Subcutaneous abdominal adipose tissue (tissue), 5 donors: ENCODE data around the gene IWS1.
"Not testable (repeated sequence)": the region's sequence is repeated elsewhere in the genome, so short reads cannot be mapped to it uniquely, and the experiment has no call there.

Experiments
- H3K27ac ChIP-seq: one replicate; pipeline ENCODE4 v1.7.0; 2013; ENCODE audit warnings: low read depth, mild to moderate bottlenecking, inconsistent platforms, low read length, moderate library complexity
- H3K27me3 ChIP-seq, 5 donors: one replicate each; pipeline ENCODE4 v1.7.0; 2013; ENCODE audit warnings: low read length in 5 of 5, inconsistent platforms in 1 of 5; ENCODE audit not compliant: control insufficient read depth in 5 of 5, insufficient read depth in 4 of 5
- H3K36me3 ChIP-seq, 5 donors: one replicate each; pipeline ENCODE4 v1.7.0; 2013; ENCODE audit warnings: low read length in 5 of 5; ENCODE audit not compliant: control insufficient read depth in 5 of 5, insufficient read depth in 5 of 5
- H3K4me1 ChIP-seq, 5 donors: one replicate each; pipeline ENCODE4 v1.7.0; 2013; ENCODE audit warnings: low read length in 5 of 5, mild to moderate bottlenecking in 3 of 5, moderate library complexity in 1 of 5; ENCODE audit not compliant: control insufficient read depth in 5 of 5, insufficient read depth in 5 of 5
- H3K4me3 ChIP-seq, 5 donors: one replicate each; pipeline ENCODE4 v1.7.0; 2013; ENCODE audit warnings: low read length in 5 of 5, low read depth in 1 of 5
- H3K9ac ChIP-seq, 5 donors: one replicate each; pipeline ENCODE4 v1.7.0; 2013; ENCODE audit warnings: low read length in 5 of 5, mild to moderate bottlenecking in 4 of 5, moderate library complexity in 3 of 5
- H3K9me3 ChIP-seq, 5 donors: one replicate each; pipeline ENCODE4 v1.7.0; 2013; ENCODE audit warnings: low read length in 5 of 5; ENCODE audit not compliant: control insufficient read depth in 5 of 5
- donor health status: healthy.
- donor health status: healthy.
- donor health status: healthy.
- donor health status: healthy.
- donor health status: healthy.

The IWS1 gene

DNA sequence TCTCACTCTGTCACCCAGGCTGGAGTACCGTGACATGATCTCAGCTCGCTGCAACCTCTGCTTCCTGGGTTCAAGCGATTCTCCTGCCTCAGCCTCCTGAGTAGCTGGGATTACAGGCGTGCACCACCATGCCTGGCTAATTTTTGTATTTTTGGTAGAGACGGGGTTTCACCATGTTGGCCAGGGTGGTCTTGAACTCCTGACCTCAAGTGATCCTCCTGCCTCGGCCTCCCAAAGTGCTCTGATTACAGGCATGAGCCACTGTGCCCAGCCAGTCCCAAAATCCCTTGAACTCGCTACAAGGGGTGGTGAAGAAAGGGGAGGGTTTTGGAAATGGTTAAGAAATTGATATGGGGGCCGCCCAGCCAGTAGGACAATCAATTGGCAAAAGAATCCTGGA is 73.9 kb downstream of the IWS1 start:
- H3K4me3 ChIP-seq, H3K9me3 ChIP-seq, H3K27me3 ChIP-seq, H3K4me1 ChIP-seq, H3K27ac ChIP-seq, H3K9ac ChIP-seq, H3K36me3 ChIP-seq: not testable (repeated sequence)

DNA sequence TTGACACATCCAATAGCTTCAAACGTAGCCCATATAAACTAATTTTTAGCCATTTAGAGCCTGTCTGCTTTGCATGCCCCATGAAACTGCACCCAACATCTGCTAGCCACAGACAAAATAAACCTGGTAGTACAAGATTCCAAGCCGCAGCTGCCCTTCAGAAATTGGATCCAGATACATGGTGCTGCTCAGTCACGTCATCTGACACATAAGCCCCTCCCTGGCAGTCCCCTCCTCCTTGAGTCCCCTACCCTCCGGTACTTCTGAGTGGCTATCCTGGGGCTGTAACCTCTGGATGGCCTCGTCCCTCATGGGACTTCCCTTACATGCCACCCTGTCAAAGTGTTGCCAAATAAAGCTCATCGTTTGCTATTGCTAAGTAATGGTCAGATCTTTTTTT is 74.3 kb downstream of the IWS1 start:
- Histone ChIP-seq H3K27me3 (no peaks in the 10 kb centered on the region), H3K4me1 (no peaks in the 10 kb centered on the region), H3K4me3 (no peak overlapping the region), H3K9me3 (no peaks in the 10 kb centered on the region), H3K27ac (no peak overlapping the region), H3K36me3 (peaks cover 0 to 6% (median 0%) of the 10 kb centered on the region in 5 donors), H3K9ac (no peak overlapping the region)

DNA sequence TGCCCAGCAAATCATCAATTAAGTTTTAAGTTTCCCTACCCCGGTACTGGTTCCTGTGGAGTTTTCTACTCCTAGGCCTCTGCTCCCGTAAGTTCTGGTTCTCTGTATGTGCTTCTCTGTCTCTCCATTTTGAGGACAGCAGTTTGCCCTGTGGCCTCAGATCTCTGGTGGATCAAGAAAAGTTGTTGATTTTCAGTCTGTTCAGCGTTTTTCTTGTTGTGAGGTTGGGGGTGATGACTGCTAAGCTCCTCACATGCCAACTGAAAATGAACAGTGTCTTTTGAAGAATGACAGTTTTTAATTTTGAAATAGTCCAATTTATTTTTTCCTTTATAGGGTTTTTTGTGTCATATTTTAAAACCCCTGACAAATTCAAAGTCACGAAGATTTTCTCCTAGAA is 76.4 kb downstream of the IWS1 start:
- Histone ChIP-seq H3K9ac (no peak overlapping the region), H3K27ac (no peak overlapping the region), H3K9me3 (peaks cover 0 to 2% (median 1%) of the 10 kb centered on the region in 5 donors), H3K4me1 (no peaks in the 10 kb centered on the region), H3K27me3 (no peaks in the 10 kb centered on the region), H3K4me3 (no peak overlapping the region), H3K36me3 (peaks cover 0 to 6% (median 1%) of the 10 kb centered on the region in 5 donors)

DNA sequence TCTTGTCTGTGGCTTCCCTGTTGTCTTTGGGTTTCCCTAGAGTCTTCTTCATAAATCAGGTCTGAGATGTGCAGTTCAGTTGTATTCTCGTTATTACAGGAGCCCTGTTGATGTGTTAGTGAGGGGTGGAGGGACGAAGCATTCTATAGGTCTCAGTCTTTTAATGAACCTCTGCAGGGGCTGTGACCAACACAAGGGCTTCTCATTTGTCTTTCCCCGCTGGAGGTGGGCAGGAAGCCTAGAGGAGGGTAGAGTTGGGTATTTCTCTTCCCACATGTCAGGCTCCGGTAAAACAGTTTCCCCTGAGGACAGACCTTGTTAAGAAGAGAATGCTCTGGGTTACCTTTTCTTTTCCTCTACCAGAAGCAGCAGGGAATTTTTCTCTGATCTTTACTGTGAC is 76.9 kb downstream of the IWS1 start:
- peaks cover 0 to 6% (median 2%) of the 10 kb centered on the region in 5 donors for H3K9me3 ChIP-seq
- H3K27me3 ChIP-seq, result no peaks in the 10 kb centered on the region
- peaks cover 0 to 6% (median 2%) of the 10 kb centered on the region in 5 donors for H3K36me3 ChIP-seq
- H3K4me1 ChIP-seq, result no peaks in the 10 kb centered on the region
- H3K4me3 ChIP-seq, result no peak overlapping the region
- H3K9ac ChIP-seq, result no peak overlapping the region
- no peak overlapping the region for H3K27ac ChIP-seq

DNA sequence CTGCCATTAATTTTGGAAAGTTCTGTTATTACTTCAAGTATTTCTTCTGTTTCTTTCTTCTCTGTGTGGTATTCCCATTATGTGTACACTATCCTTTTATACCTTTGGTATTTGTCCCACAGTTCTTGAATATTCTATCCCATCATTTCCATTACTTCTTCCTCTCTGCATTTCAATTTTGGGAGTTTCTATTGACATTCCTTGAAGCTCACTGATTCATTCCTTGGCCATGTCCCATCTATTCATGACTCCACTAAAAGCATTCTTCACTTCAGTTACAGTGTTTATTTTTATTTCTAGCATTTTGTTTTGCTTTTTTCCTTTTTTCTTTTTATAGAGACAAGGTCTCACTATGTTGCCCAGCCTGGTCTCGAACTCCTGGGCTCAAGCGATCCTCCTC is 77.8 kb downstream of the IWS1 start:
- Histone ChIP-seq H3K27me3 (no peaks in the 10 kb centered on the region), H3K9ac (no peak overlapping the region), H3K9me3 (peaks cover 0 to 7% (median 2%) of the 10 kb centered on the region in 5 donors), H3K27ac (no peak overlapping the region), H3K36me3 (peaks cover 0 to 6% (median 2%) of the 10 kb centered on the region in 5 donors), H3K4me3 (no peak overlapping the region), H3K4me1 (no peaks in the 10 kb centered on the region)

DNA sequence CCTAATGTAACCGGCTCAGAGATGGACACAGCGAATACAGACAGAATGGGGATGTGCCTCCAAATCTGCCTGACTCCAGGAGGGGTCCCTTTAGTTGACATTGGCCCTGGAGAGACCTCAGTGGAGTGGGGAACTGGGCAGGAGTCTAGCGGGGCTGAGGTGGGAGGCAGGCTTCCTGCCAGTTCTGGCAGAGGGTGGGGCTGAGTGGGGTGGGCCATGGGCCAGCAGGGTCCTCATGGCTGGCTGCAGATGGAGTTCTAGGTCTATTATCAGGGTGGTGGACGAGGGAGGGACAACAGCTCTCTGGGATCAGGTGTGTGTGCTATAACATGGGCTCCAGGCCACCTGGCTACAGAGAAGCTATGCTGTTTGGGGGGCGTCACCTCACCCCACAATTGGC is 86.9 kb downstream of the IWS1 start:
- Histone ChIP-seq H3K9ac (no peak overlapping the region), H3K27me3 (no peaks in the 10 kb centered on the region), H3K27ac (no peak overlapping the region), H3K36me3 (no peaks in the 10 kb centered on the region), H3K9me3 (peaks cover 0 to 16% (median 12%) of the 10 kb centered on the region in 5 donors), H3K4me3 (no peak overlapping the region), H3K4me1 (no peaks in the 10 kb centered on the region)

DNA sequence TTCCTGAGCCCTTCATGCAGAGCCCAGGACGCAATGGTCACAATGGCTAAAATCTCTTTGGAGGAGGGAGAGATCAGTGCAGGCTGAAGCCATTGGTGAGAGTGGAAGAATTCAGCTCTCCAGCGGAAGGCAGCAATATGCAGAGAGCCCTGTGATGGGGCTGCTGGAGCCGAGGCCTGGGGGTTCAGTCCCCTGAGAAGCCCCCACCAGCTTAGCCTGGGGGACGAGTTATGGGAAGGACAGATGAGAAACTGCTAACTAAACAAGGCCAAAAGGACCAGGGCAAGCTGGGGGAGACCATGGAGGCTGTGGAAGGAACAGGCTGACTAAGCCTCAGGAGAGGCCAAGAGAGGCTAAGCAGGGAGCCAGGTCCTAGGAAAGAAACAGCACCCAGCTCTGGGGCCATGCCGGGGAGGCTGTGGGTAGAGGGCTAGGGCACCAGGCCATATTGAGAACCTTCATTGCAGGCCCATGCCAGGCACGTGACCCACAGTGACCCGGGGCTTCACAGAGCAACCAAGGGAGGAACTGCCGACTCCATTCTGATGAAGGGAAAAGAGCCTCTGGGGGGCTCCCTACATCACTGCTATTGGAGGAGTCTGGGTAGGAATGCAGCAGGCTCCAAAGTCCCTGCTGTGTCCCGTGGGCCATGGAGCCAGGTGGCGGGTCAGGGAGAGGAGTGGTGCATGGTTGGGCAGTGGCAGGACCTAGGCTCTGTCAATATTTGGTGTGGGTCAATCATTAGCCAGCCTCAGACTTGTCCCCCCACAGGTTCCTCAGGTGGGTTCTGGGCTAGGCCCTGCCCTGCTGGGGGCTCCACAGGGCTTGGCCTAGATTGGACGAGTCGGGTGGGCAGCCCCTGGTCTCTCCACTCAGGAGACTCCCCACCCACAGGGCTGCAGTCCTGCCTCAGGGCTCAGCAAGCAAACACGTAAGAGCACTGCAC is 88.2 kb downstream of the IWS1 start:
- Histone ChIP-seq H3K9me3 (peaks cover 0 to 15% (median 12%) of the 10 kb centered on the region in 5 donors), H3K36me3 (no peaks in the 10 kb centered on the region), H3K9ac (no peak overlapping the region), H3K4me1 (no peaks in the 10 kb centered on the region), H3K4me3 (no peak overlapping the region), H3K27me3 (no peaks in the 10 kb centered on the region), H3K27ac (no peak overlapping the region)

DNA sequence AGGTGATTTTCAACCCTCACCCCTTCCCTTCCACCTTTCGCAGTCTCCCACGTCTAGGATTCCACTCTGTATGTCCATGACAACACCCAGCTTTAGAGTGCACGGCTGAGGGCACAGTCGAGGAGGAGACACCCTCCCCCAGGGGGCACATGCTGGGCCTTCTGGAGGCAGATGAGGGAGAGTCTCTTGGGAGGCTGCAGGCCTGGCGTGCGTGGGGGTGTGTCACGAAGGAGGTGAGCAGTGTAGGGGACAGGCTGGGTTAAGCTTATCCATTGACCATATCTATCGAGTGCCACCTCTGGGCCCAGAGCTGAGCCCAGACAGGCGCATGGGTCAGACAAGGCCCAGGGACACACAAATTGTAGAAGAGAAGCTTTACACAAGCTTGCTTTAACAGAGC is 89.2 kb downstream of the IWS1 start:
- H3K4me3 ChIP-seq, result no peak overlapping the region
- no peak overlapping the region for H3K9ac ChIP-seq
- H3K36me3 ChIP-seq, result no peaks in the 10 kb centered on the region
- no peaks in the 10 kb centered on the region for H3K27me3 ChIP-seq
- no peaks in the 10 kb centered on the region for H3K4me1 ChIP-seq
- peaks cover 0 to 15% (median 12%) of the 10 kb centered on the region in 5 donors for H3K9me3 ChIP-seq
- H3K27ac ChIP-seq, result no peak overlapping the region

DNA sequence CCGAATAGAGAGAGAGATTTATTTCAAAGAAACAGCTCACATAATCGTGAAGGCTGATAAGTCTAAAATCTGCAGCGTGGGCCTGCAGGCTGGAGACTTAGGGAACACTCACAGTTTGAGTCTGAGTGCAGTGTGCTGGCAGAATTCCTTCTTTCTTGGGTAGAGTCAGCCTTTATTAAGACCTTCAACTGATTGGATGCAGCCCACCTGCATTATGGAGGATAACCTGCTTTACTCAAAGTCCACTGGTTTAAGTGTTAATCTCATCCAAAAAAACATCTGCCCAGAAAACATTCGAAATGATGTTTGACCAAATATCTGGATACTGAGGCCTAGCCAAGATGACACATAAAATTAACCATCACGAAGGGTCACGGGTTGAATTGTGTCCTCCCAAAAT is 91.8 kb downstream of the IWS1 start:
- H3K4me1 ChIP-seq, result no peaks in the 10 kb centered on the region
- no peaks in the 10 kb centered on the region for H3K36me3 ChIP-seq
- H3K27ac ChIP-seq, result no peak overlapping the region
- H3K9me3 ChIP-seq, result peaks cover 0 to 5% (median under 1%) of the 10 kb centered on the region in 5 donors
- H3K9ac ChIP-seq, result no peak overlapping the region
- no peaks in the 10 kb centered on the region for H3K27me3 ChIP-seq
- no peak overlapping the region for H3K4me3 ChIP-seq

DNA sequence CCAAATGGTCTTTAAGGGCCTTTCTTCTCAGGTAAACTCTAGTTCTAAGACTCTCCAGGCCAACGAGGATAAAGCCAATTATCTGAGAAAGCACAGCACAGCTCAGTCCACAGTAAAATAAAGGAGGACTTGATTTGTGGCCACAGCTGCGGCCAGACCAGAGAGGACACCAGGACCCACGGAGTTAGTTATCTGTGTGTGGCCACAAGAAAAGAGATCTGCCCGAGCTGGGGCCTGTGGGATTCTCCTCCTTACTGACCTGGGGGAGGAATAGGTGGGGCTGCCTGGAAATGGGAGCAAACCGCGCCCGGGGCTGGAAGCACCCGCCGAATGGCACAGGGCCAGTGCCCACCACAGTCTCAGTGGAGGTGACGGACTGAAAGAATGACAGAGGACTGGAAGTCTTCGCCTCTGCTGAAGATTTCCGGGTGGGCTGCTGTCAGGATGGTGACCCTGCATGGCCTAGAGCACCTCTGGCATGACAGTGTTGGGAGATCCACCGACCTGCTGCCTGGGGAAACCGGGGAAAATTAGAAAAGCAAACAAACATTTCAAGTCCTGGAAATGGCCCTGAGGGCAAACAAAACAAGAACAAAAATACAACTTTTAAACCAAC is 94.8 kb downstream of the IWS1 start:
- no peaks in the 10 kb centered on the region for H3K4me1 ChIP-seq
- H3K9me3 ChIP-seq, result no peaks in the 10 kb centered on the region
- no peaks in the 10 kb centered on the region for H3K27me3 ChIP-seq
- no peaks in the 10 kb centered on the region for H3K36me3 ChIP-seq
- H3K4me3 ChIP-seq, result no peak overlapping the region
- no peak overlapping the region for H3K27ac ChIP-seq
- H3K9ac ChIP-seq, result no peak overlapping the region
